HFF-Myc (cell line): ENCODE measurements around the gene RAB11FIP5.

ENCODE experiments used
- DNase-seq: peaks from one replicate; pipeline ENCODE4 v3.0.0-alpha.2; 2011; ENCODE audit warnings: low read depth; ENCODE audit errors: extremely low read depth
- H3K4me3 ChIP-seq: replicated peaks from 2 replicates; pipeline ENCODE4 v1.5.1; 2011; ENCODE audit warnings: low read depth, mild to moderate bottlenecking, control low read depth, low read length
- CTCF ChIP-seq: IDR thresholded peaks from 2 replicates; pipeline ENCODE4 v1.5.1; 2012; ENCODE audit warnings: mild to moderate bottlenecking, low read depth, low read length, control low read depth; ENCODE audit errors: missing control alignments

The RAB11FIP5 gene

GRCh38 chr2:73110168-73111072 is 2.3 kb downstream of the RAB11FIP5 start:
- H3K4me3 ChIP-seq: peak overlapping the region; percentile 67
- TF ChIP-seq CTCF: no peak
- no peak for DNase-seq

GRCh38 chr2:73109431-73110167 is 3.1 kb downstream of the RAB11FIP5 start:
- no peak for TF ChIP-seq CTCF
- H3K4me3 ChIP-seq: no peak overlapping the region
- no peak for DNase-seq

- H3K4me3 ChIP-seq: no peak overlapping the region
- no peak for DNase-seq
These were observed 5.4 kb downstream of the RAB11FIP5 start for GRCh38 chr2:73107211-73107926.

GRCh38 chr2:73106791-73107190 is 6.0 kb downstream of the RAB11FIP5 start:
- no peak overlapping the region for H3K4me3 ChIP-seq
- DNase-seq: no peak

More at GRCh38 chr2:73107211-73107926, 5.4 kb downstream of the RAB11FIP5 start:
- TF ChIP-seq CTCF: no peak

GRCh38 chr2:73105511-73105971 is 7.2 kb downstream of the RAB11FIP5 start:
- DNase-seq: no peak
- no peak overlapping the region for H3K4me3 ChIP-seq
- no peak for TF ChIP-seq CTCF

More at GRCh38 chr2:73106791-73107190, 6.0 kb downstream of the RAB11FIP5 start:
- TF ChIP-seq CTCF: no peak

- H3K4me3 ChIP-seq: no peak overlapping the region
- TF ChIP-seq CTCF: no peak
- DNase-seq: no peak
These were observed 7.8 kb downstream of the RAB11FIP5 start for GRCh38 chr2:73104933-73105332.
